IMR-90 (cell line): ENCODE data around the gene SLC25A24. TPM values are rescaled to one million over a fixed set of nuclear protein-coding genes. Genes with fewer than 3 reads are reported as not detected.
"Not testable (repeated sequence)": the region's sequence is repeated elsewhere in the genome, so short reads cannot be mapped to it uniquely, and the experiment has no call there.

Experiments used
- ATAC-seq: fragments of 200-7000 bp; cut with Tn5 transposase; 2 replicates; pipeline ENCODE4 v1.9.1; 2020; ENCODE audit warnings: low read depth, mild to moderate bottlenecking, moderate library complexity
- BruUV-seq: library from RNA; stranded (reverse); fragments of 400-500 nt; replicated peaks from 2 replicates; lab custom pipeline; 2021; lab: Mats Ljungman, UMichigan
- CTCF ChIA-PET: fragments of 300-600 bp; formaldehyde crosslinking; extraction: SDS; loops from one replicate; lab custom pipeline; 2021; ENCODE audit warnings: antibody characterized with exemption; lab: Yijun Ruan, JAX
- POLR2A ChIA-PET: fragments of 300-600 bp; sonication (Branson Sonifier 250); formaldehyde crosslinking; loops from one replicate; lab custom pipeline; 2022; ENCODE audit warnings: antibody characterized with exemption; ENCODE audit not compliant: unreplicated experiment; lab: Charles Lee
- DNase-seq: peaks from one replicate; pipeline ENCODE4 v3.0.0; 2013
- H2AFZ ChIP-seq: replicated peaks from 2 replicates; pipeline ENCODE3; 2013; ENCODE audit warnings: low read length, mild to moderate bottlenecking; ENCODE audit not compliant: poor library complexity
- H2AK5ac ChIP-seq: 2 replicates; pipeline ENCODE4 v1.6.1; 2013; ENCODE audit warnings: low read depth, low read length, inconsistent platforms
- H2AK9ac ChIP-seq: replicated peaks from 2 replicates; pipeline ENCODE3; 2013; ENCODE audit warnings: mild to moderate bottlenecking, low read depth, low read length, moderate library complexity; ENCODE audit not compliant: poor library complexity
- H2BK120ac ChIP-seq: 2 replicates; pipeline ENCODE4 v1.6.1; 2013; ENCODE audit warnings: low read depth, low read length, inconsistent platforms
- H2BK15ac ChIP-seq: 3 replicates; pipeline ENCODE4 v1.6.1; 2013; ENCODE audit warnings: low read depth, low read length, inconsistent platforms
- H2BK20ac ChIP-seq: 2 replicates; pipeline ENCODE4 v1.6.1; 2013; ENCODE audit warnings: low read depth, mild to moderate bottlenecking, inconsistent platforms, low read length, moderate library complexity
- H2BK5ac ChIP-seq: 2 replicates; pipeline ENCODE4 v1.6.1; 2013; ENCODE audit warnings: mild to moderate bottlenecking, low read depth, low read length, inconsistent platforms; ENCODE audit not compliant: poor library complexity, severe bottlenecking
- H3K14ac ChIP-seq: replicated peaks from 2 replicates; pipeline ENCODE4 v1.6.1; 2013; ENCODE audit warnings: low read depth, low read length, inconsistent platforms
- H3K18ac ChIP-seq: 2 replicates; pipeline ENCODE4 v1.6.1; 2013; ENCODE audit warnings: low read depth, low read length, control low read depth
- H3K23ac ChIP-seq: 2 replicates; pipeline ENCODE4 v1.6.1; 2013; ENCODE audit warnings: low read depth, low read length, inconsistent platforms
- H3K27ac ChIP-seq: 2 replicates; pipeline ENCODE4 v1.5.1; 2013; ENCODE audit warnings: mild to moderate bottlenecking, control low read depth, low read length; ENCODE audit not compliant: insufficient read depth
- H3K27me3 ChIP-seq: 2 replicates; pipeline ENCODE4 v1.6.1; 2013; ENCODE audit warnings: low read length; ENCODE audit not compliant: control insufficient read depth, insufficient read depth
- H3K36me3 ChIP-seq: 2 replicates; pipeline ENCODE4 v1.6.1; 2013; ENCODE audit warnings: low read length, mixed read lengths; ENCODE audit not compliant: control insufficient read depth, insufficient read depth
- H3K4ac ChIP-seq: 2 replicates; pipeline ENCODE4 v1.6.1; 2013; ENCODE audit warnings: low read depth, low read length, inconsistent platforms
- H3K4me1 ChIP-seq: 2 replicates; pipeline ENCODE4 v1.6.1; 2013; ENCODE audit warnings: low read length, mixed read lengths; ENCODE audit not compliant: control insufficient read depth, insufficient read depth
- H3K4me2 ChIP-seq: 2 replicates; pipeline ENCODE4 v1.6.1; 2013; ENCODE audit warnings: low read depth, mild to moderate bottlenecking, control low read depth, low read length, moderate library complexity
- H3K4me3 ChIP-seq: 2 replicates; pipeline ENCODE4 v1.5.1; 2013; ENCODE audit warnings: low read depth, mild to moderate bottlenecking, control low read depth, low read length, moderate library complexity; ENCODE audit not compliant: insufficient read depth
- H3K56ac ChIP-seq: 2 replicates; pipeline ENCODE4 v1.6.1; 2013; ENCODE audit warnings: low read length, inconsistent platforms; ENCODE audit not compliant: insufficient read depth; ENCODE audit errors: extremely low read depth
- H3K79me1 ChIP-seq, 2 experiments: 2 replicates each; pipeline ENCODE4 v1.6.1; 2013; ENCODE audit warnings: low read length in 2 of 2, inconsistent platforms in 1 of 2, low read depth in 1 of 2
- H3K9ac ChIP-seq: 2 replicates; pipeline ENCODE4 v1.6.1; 2013; ENCODE audit warnings: low read depth, low read length, control low read depth
- H3K9me1 ChIP-seq: 2 replicates; pipeline ENCODE4 v1.6.1; 2013; ENCODE audit warnings: low read length, inconsistent platforms; ENCODE audit not compliant: insufficient read depth
- H3K9me3 ChIP-seq: 2 replicates; pipeline ENCODE4 v1.6.1; 2013; ENCODE audit warnings: low read length; ENCODE audit not compliant: control insufficient read depth, insufficient read depth
- H4K20me1 ChIP-seq: 2 replicates; pipeline ENCODE4 v1.6.1; 2013; ENCODE audit warnings: low read length, inconsistent platforms; ENCODE audit not compliant: insufficient read depth
- H4K5ac ChIP-seq: 2 replicates; pipeline ENCODE4 v1.6.1; 2013; ENCODE audit warnings: mild to moderate bottlenecking, low read depth, low read length, control low read depth
- H4K8ac ChIP-seq, 2 experiments: 2 replicates each; pipeline ENCODE4 v1.6.1; 2013; ENCODE audit warnings: low read depth in 2 of 2, low read length in 2 of 2, control low read depth in 1 of 2, inconsistent platforms in 1 of 2
- H4K91ac ChIP-seq: 2 replicates; pipeline ENCODE4 v1.6.1; 2013; ENCODE audit warnings: low read depth, low read length, inconsistent platforms; ENCODE audit not compliant: insufficient read depth
- WGBS, 2 experiments: methylation state at CpG; one replicate each; pipeline versions ENCODE4 v1.1.5 to v1.1.7; 2013; ENCODE audit warnings: missing lambda C conversion rate in 2 of 2; ENCODE audit not compliant: insufficient read length in 1 of 2; ENCODE audit errors: extremely low coverage in 2 of 2; 5-methylcytosine and 5-hydroxymethylcytosine counted together
- dilution Hi-C: fragments of 300-500 bp; cut with HindIII; formaldehyde crosslinking; loops from one replicate; pipeline ENCODE4 v1.14.3; 2018; ENCODE audit warnings: low sequenced_read_pairs; ENCODE audit not compliant: unreplicated experiment
- in situ Hi-C: fragments of 300-500 bp; cut with MboI; formaldehyde crosslinking; loops from 3 replicates; pipeline ENCODE4 v1.14.3; 2019; ENCODE audit warnings: low sequenced_read_pairs, inconsistent platforms, mixed read lengths
- intact Hi-C: fragments of 100-400 bp; cut with micrococcal nuclease; formaldehyde crosslinking; loops from 2 replicates; pipeline ENCODE4 v1.10.0; 2022
- polyA plus RNA-seq, 3 experiments: library from polyadenylated mRNA; depleted of rRNA; stranded (reverse); fragments of >200 nt; gene quantifications; 2 replicates each; pipeline ENCODE4 v1.2.3, GENCODE V29; 2012; ENCODE audit warnings: low replicate concordance in 1 of 3
- total RNA-seq: library from RNA; depleted of rRNA; stranded (reverse); fragments of >200 nt; gene quantifications from 2 replicates; pipeline ENCODE4 v1.2.3, GENCODE V29; 2012

The SLC25A24 gene
- total and polyA plus RNA-seq, 2 of the 4 experiments (the other 2 are of a cell fraction): 19.4 to 20.4 TPM

- H2BK120ac ChIP-seq, H2AK9ac ChIP-seq, H3K9me3 ChIP-seq, in situ Hi-C loops, H3K56ac ChIP-seq, intact Hi-C loops, H4K20me1 ChIP-seq, H3K14ac ChIP-seq, DNase-seq, H4K8ac ChIP-seq, H2BK20ac ChIP-seq, ATAC-seq, CTCF ChIA-PET, H2AFZ ChIP-seq, H3K4ac ChIP-seq, BruUV-seq, POLR2A ChIA-PET, H2BK15ac ChIP-seq, H3K4me2 ChIP-seq, H3K4me1 ChIP-seq, H4K5ac ChIP-seq, H2AK5ac ChIP-seq, dilution Hi-C loops, H3K79me1 ChIP-seq, H4K91ac ChIP-seq, H3K18ac ChIP-seq, H2BK5ac ChIP-seq, H3K4me3 ChIP-seq, H3K23ac ChIP-seq, H3K27me3 ChIP-seq, H3K36me3 ChIP-seq, H3K9me1 ChIP-seq, H3K9ac ChIP-seq, H3K27ac ChIP-seq: not testable (repeated sequence)
- no CpG with 5 or more reads among the region's 7 CpGs for WGBS, 2 experiments
These were observed 27.6 kb upstream of the SLC25A24 start for GRCh38 chr1:108227772-108228171.

GRCh38 chr1:108226855-108227254, 26.7 kb upstream of the SLC25A24 start:
- H3K27ac ChIP-seq, H4K20me1 ChIP-seq, H2AK5ac ChIP-seq, BruUV-seq, H3K9me3 ChIP-seq, H3K9me1 ChIP-seq, H2BK120ac ChIP-seq, H2BK5ac ChIP-seq, H2AK9ac ChIP-seq, dilution Hi-C loops, in situ Hi-C loops, H3K4me1 ChIP-seq, intact Hi-C loops, H3K9ac ChIP-seq, H3K27me3 ChIP-seq, H3K79me1 ChIP-seq, H3K36me3 ChIP-seq, H3K23ac ChIP-seq, H3K4ac ChIP-seq, H2BK15ac ChIP-seq, H4K8ac ChIP-seq, POLR2A ChIA-PET, H4K5ac ChIP-seq, H2BK20ac ChIP-seq, H3K56ac ChIP-seq, H3K18ac ChIP-seq, DNase-seq, H3K4me3 ChIP-seq, CTCF ChIA-PET, H4K91ac ChIP-seq, ATAC-seq, H2AFZ ChIP-seq, H3K4me2 ChIP-seq, H3K14ac ChIP-seq: not testable (repeated sequence)
- WGBS, 2 experiments: no CpG with 5 or more reads among the region's 4 CpGs
